ENCODE data around the gene USF1.

DNA sequence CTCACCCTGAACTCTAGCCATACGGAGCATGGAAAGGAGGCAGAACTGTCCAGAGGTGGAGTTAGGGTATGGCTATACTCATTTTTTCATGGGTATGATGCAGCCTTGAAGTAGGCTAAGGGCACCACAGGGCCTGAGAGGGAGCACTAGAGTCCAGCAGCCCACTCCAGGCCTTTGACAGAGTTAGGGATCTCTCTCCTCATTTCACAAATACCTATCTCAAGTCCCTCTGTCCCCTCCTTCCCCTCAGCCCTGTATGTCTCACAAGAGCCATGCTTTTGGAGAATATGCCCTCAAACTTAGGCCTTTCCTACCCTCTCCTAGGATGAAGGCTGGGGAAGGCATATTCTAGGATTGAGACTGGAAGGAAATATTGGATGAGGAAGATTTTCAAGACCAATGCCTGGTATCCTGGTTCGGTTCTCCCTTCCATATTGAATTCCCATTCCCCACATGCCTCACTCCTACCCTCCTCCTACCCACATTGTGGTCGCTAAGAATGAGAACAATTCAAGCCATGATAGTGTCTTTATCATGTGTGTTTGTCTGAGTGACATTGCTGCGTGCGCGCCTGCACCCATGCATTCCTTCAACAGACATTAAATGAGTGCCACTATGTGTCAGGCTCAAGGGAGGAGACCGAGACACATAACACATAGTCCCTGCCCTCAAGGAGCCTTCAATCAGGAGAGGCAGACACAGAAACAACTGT is 46.2 kb upstream of the USF1 start:
- no peak for TF ChIP-seq CTCF (IDR thresholded peaks at IDR 0.05; ENCODE audit: insufficient read depth, low read depth, low read length)
- TF ChIP-seq EZH2 (IDR thresholded peaks at IDR 0.05; ENCODE audit: insufficient read depth, low read length): no peak

All from astrocyte (in vitro differentiated cells and primary cell).